Loucy (cell line): ENCODE measurements around the gene CD6.

Experiments
- CTCF ChIP-seq: fragments of 200-600 bp; sonication (generic); conservative IDR thresholded peaks from 2 replicates; pipeline ENCODE4 v1.5.1; 2014; ENCODE audit warnings: mild to moderate bottlenecking, antibody characterized with exemption, low read length
- EZH2phosphoT487 ChIP-seq: fragments of 200-600 bp; IDR thresholded peaks from 2 replicates; pipeline ENCODE4 v1.6.1; 2018; ENCODE audit warnings: antibody characterized with exemption, mild to moderate bottlenecking, moderate library complexity, borderline replicate concordance

DNA sequence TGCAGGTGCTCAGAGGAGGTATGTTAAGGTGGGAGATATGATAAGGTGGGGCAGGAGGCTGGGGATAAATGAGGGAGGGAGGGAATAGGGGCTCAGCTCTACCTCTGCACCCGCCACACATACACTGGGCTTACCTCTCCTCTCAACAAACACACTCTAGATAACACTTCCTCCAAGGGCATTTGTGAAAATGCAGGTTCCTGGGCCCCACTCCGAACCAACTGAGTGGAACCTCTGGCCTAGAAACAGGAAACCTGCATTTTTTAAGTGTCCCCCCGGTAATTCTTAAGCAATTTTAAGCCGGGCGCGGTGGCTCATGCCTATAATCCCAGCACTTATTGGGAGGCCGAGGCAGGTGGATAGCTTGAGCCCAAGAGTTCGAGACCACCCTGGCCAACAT, 84.3 kb downstream of the CD6 start:
- TF ChIP-seq CTCF (no peak), EZH2phosphoT487 (no peak)
